ENCODE results near the gene SLC9A3. TPM values are rescaled to one million over a fixed set of nuclear protein-coding genes. Genes with fewer than 3 reads are reported as not detected.
A peak's percentile ranks its signal among the peaks of the same experiment; 100 is the strongest.

SLC9A3 gene
- total RNA-seq, 4 donors from 2014 or later, result 4.8 to 701 (median 183) TPM

DNA sequence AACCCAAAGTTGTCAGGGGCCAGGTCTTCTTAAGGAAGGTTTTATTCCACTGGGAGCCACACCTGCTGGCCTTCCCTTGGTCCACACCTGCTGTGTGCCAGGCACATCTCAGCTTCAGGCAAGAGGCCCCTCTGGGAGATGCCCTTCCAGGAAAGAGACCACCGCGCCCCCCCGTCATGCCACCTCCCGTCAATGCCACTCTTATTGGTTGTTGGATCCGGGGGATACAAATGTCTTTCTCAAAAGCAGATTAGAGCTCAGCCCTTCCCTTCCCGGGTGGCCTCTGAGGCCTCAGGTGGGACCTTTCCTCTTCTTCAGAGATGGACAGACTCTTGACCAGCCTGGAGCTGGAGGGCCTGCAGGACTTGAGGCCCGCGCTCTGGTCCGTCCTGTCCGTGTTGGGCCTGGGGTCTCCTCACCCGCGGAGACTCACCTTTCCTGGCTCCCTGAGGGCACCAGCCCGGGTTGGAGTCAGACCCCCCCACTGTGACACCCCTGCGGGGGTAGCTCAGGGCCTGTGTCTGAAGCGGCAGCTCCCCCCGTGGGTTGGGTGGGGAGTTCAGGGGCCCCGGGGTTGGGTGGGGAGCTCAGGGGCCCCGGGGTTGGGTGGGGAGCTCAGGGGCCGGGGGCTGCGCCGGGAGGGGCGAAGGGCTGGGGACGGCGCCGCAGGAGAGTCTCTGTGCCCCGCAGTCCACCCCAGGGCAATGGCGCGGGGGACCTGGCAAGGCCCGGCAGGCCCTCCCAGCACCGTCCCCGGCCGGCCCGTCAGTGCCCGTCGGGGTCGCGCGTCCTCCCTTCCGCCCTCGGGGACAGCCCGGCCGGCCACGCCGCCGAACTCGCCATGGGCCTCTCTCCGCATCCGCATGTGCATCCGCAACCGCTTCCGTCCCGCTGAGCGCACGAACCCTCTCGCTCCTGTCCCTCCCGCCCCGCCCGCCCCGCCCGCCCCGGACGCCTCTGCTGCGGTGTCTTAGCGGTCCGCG is 3.7 kb upstream of the SLC9A3 start:
- in situ Hi-C loops (cut with MboI; ENCODE audit: low pct_ligation_motif_present in 1 of 4, low pct_unique_long_range_greater_than_20kb in 1 of 4, low sequenced_read_pairs in 3 of 4), result no loop called here
- Histone ChIP-seq H3K27ac (no peak overlapping the region), H3K4me1 (peaks cover 3 to 18% (median 15%) of the 10 kb centered on the region in 4 donors), H3K9me3 (no peaks in the 10 kb centered on the region), H3K27me3 (peaks cover 100% of the 10 kb centered on the region), H3K36me3 (no peaks in the 10 kb centered on the region), H3K4me3 (peak overlapping the region in 1 of 4 donors; percentile 12)
- intact Hi-C loops (cut with DNase I; ENCODE audit: low total_unique reads), result no loop called here
- WGBS, 2 donors (ENCODE audit: low coverage in 1 of 2), result 23 to 60% methylated on average over 4 to 40 of the region's 66 CpGs
- no peak for DNase-seq
- no peak for TF ChIP-seq POLR2AphosphoS5 (IDR thresholded peaks at IDR 0.05)
- no peak for TF ChIP-seq POLR2A (IDR thresholded peaks at IDR 0.05)
- TF ChIP-seq EP300 (IDR thresholded peaks at IDR 0.05; ENCODE audit: low read depth), result no peak
- TF ChIP-seq, protein P1, sequence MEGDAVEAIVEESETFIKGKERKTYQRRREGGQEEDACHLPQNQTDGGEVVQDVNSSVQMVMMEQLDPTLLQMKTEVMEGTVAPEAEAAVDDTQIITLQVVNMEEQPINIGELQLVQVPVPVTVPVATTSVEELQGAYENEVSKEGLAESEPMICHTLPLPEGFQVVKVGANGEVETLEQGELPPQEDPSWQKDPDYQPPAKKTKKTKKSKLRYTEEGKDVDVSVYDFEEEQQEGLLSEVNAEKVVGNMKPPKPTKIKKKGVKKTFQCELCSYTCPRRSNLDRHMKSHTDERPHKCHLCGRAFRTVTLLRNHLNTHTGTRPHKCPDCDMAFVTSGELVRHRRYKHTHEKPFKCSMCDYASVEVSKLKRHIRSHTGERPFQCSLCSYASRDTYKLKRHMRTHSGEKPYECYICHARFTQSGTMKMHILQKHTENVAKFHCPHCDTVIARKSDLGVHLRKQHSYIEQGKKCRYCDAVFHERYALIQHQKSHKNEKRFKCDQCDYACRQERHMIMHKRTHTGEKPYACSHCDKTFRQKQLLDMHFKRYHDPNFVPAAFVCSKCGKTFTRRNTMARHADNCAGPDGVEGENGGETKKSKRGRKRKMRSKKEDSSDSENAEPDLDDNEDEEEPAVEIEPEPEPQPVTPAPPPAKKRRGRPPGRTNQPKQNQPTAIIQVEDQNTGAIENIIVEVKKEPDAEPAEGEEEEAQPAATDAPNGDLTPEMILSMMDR (IDR thresholded peaks at IDR 0.05), result no peak

DNA sequence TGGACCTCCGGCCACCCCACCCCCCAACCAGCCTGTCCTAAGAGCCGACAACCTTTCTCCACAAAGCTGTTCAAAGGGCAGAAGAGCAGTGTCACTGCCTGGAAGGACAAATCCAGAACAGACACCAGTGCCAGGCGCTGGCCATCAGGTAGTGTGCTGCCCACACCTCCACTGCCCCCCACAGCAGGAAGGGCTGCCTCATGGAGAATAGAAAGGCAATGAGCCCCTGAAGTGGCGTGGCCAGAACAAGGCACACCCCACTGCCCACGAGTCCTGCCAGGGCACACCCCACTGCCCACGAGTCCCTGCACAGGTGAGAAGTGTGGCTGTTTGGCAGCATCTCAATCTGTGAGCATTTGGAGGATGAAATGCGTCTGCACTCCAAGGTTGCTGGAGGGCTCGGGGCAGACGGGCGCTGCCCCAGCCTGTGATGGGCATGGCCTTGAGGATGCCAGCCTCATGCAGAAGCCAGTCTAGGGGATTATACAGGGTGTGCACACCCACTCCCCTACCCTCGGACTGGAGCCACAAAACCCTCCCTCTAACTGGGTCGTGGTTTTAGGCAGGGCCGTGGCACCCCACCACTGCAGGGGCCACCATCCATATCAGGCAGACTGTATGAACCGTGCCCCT is 2.3 kb upstream of the SLC9A3 start:
- Histone ChIP-seq H3K27ac (no peak overlapping the region), H3K36me3 (no peaks in the 10 kb centered on the region), H3K4me3 (no peak overlapping the region), H3K4me1 (peaks cover 5 to 21% (median 18%) of the 10 kb centered on the region in 4 donors), H3K9me3 (no peaks in the 10 kb centered on the region), H3K27me3 (peaks cover 100% of the 10 kb centered on the region)
- no peak for DNase-seq
- in situ Hi-C loops (cut with MboI; ENCODE audit: low pct_ligation_motif_present in 1 of 4, low pct_unique_long_range_greater_than_20kb in 1 of 4, low sequenced_read_pairs in 3 of 4), result no loop called here
- WGBS, 2 donors (ENCODE audit: low coverage in 1 of 2), result 20 to 55% methylated on average over 1 to 14 of the region's 14 CpGs
- TF ChIP-seq POLR2A (IDR thresholded peaks at IDR 0.05) (no peak), POLR2AphosphoS5 (IDR thresholded peaks at IDR 0.05) (no peak), EP300 (IDR thresholded peaks at IDR 0.05; ENCODE audit: low read depth) (no peak)
- TF ChIP-seq, protein P1 (IDR thresholded peaks at IDR 0.05), result no peak
- intact Hi-C loops (cut with DNase I; ENCODE audit: low total_unique reads), result no loop called here

DNA sequence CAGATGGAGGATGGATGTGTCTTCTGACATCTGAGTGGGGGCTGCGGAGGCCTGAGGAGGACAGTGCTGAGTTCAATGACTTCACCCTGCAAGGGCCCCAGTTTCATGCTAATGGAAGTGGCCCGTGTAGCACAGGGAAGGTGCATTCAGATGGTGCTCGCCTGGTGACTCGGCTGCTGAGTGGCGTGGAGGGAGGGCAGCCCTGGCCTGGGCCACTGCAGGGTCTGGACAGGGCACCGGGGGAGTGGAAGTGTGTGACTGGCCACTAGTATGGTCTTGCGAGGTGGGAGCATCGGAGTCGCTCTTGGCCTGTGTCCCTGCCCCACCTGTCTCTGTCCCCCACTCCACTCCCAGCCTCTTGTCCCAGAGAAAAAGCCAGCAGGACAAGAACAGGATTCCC is 1.7 kb upstream of the SLC9A3 start:
- no peaks in the 10 kb centered on the region for H3K36me3 ChIP-seq
- H3K9me3 ChIP-seq, result no peaks in the 10 kb centered on the region
- H3K27ac ChIP-seq, result no peak overlapping the region
- no peak for DNase-seq
- no peak overlapping the region for H3K4me3 ChIP-seq
- peaks cover 5 to 21% (median 18%) of the 10 kb centered on the region in 4 donors for H3K4me1 ChIP-seq
- TF ChIP-seq EP300 (IDR thresholded peaks at IDR 0.05; ENCODE audit: low read depth) (no peak), POLR2AphosphoS5 (IDR thresholded peaks at IDR 0.05) (no peak), POLR2A (IDR thresholded peaks at IDR 0.05) (no peak)
- TF ChIP-seq, protein P1 (IDR thresholded peaks at IDR 0.05), result no peak
- WGBS, 2 donors (ENCODE audit: low coverage in 1 of 2), result 60 to 63% methylated on average over 1 to 9 of the region's 9 CpGs
- in situ Hi-C loops (cut with MboI; ENCODE audit: low pct_ligation_motif_present in 1 of 4, low pct_unique_long_range_greater_than_20kb in 1 of 4, low sequenced_read_pairs in 3 of 4) (no loop called here), intact Hi-C loops (cut with DNase I; ENCODE audit: low total_unique reads) (no loop called here)
- H3K27me3 ChIP-seq, result peaks cover 100% of the 10 kb centered on the region

Data from transverse colon (tissue), 4 donors.